OCI-LY3 (cell line): ENCODE results near the gene NSD1.

Experiments
- EZH2phosphoT487 ChIP-seq: fragments of 200-600 bp; shearing (Covaris generic); IDR thresholded peaks from 2 replicates; pipeline ENCODE4 v1.6.1; 2018; ENCODE audit warnings: antibody characterized with exemption, mixed run types, low read depth
- TF ChIP-seq, protein P1 (sequence below): fragments of 200-600, 300-600 bp; sonication (generic); IDR thresholded peaks from 2 replicates; pipeline ENCODE4 v1.5.1; 2014; ENCODE audit warnings: antibody characterized with exemption, low read length, low read depth

DNA sequence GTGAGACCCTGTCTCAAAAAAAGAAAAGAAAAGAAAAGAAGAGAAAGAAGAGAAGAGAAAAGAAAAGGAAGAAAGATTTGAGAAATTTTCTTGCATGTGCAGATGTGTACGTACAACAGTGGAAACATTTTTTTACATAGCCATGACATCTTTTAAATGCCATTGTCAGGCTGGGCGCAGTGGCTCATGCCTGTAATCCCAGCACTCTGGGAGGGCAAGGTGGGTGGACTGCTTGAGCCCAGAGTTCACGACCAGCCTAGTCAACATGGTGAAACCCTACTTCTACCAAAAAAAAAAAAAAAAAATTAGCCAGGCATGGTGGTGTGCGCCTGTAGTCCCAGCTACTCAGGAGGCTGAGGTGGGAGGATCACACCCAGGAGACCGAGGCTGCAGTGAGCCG lies 211.3 kb downstream of the NSD1 start:
- TF ChIP-seq, protein P1, sequence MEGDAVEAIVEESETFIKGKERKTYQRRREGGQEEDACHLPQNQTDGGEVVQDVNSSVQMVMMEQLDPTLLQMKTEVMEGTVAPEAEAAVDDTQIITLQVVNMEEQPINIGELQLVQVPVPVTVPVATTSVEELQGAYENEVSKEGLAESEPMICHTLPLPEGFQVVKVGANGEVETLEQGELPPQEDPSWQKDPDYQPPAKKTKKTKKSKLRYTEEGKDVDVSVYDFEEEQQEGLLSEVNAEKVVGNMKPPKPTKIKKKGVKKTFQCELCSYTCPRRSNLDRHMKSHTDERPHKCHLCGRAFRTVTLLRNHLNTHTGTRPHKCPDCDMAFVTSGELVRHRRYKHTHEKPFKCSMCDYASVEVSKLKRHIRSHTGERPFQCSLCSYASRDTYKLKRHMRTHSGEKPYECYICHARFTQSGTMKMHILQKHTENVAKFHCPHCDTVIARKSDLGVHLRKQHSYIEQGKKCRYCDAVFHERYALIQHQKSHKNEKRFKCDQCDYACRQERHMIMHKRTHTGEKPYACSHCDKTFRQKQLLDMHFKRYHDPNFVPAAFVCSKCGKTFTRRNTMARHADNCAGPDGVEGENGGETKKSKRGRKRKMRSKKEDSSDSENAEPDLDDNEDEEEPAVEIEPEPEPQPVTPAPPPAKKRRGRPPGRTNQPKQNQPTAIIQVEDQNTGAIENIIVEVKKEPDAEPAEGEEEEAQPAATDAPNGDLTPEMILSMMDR = no peak
- TF ChIP-seq EZH2phosphoT487 = no peak
